HG03439 (cell line): ENCODE data around the gene DIPK2B.

ENCODE experiments used
- ATAC-seq: cut with Tn5 transposase; IDR thresholded peaks from one replicate; pipeline ENCODE4 v1.9.1; 2021; ENCODE audit warnings: mild to moderate bottlenecking, moderate library complexity; ENCODE audit not compliant: unreplicated experiment

The DIPK2B gene

GRCh38 chrX:45164021-45164621 lies 36.6 kb downstream of the DIPK2B start:
- no peak for ATAC-seq

GRCh38 chrX:45157647-45158046 lies 43.0 kb downstream of the DIPK2B start:
- no peak for ATAC-seq

- ATAC-seq: no peak
Measured at GRCh38 chrX:45154462-45154861, 46.2 kb downstream of the DIPK2B start.

GRCh38 chrX:45154033-45154360 lies 46.7 kb downstream of the DIPK2B start:
- no peak for ATAC-seq
